GM12872 (cell line): ENCODE data around the gene ESYT2.

Experiments
- CTCF ChIP-seq: IDR thresholded peaks from 3 replicates; pipeline ENCODE4 v1.5.1; 2011; ENCODE audit warnings: low read depth, mild to moderate bottlenecking, low read length, moderate library complexity; ENCODE audit not compliant: insufficient read depth

Gene ESYT2

GRCh38 chr7:158782761-158783401, 46.4 kb downstream of the ESYT2 start:
- TF ChIP-seq CTCF = no peak

- TF ChIP-seq CTCF = no peak
Observed at GRCh38 chr7:158781974-158782664, 47.2 kb downstream of the ESYT2 start.

GRCh38 chr7:158781217-158781973, 47.9 kb downstream of the ESYT2 start:
- no peak for TF ChIP-seq CTCF

- no peak for TF ChIP-seq CTCF
Observed at GRCh38 chr7:158779061-158780000, 50.0 kb downstream of the ESYT2 start.

- TF ChIP-seq CTCF = no peak
Observed at GRCh38 chr7:158778471-158778870, 50.8 kb downstream of the ESYT2 start.

- TF ChIP-seq CTCF = no peak
Observed at GRCh38 chr7:158777793-158778192, 51.5 kb downstream of the ESYT2 start.
